ENCODE measurements around the gene VAV1.

GRCh38 chr19:6817179-6817578 is 44.7 kb downstream of the VAV1 start:
- TF ChIP-seq, protein P1, sequence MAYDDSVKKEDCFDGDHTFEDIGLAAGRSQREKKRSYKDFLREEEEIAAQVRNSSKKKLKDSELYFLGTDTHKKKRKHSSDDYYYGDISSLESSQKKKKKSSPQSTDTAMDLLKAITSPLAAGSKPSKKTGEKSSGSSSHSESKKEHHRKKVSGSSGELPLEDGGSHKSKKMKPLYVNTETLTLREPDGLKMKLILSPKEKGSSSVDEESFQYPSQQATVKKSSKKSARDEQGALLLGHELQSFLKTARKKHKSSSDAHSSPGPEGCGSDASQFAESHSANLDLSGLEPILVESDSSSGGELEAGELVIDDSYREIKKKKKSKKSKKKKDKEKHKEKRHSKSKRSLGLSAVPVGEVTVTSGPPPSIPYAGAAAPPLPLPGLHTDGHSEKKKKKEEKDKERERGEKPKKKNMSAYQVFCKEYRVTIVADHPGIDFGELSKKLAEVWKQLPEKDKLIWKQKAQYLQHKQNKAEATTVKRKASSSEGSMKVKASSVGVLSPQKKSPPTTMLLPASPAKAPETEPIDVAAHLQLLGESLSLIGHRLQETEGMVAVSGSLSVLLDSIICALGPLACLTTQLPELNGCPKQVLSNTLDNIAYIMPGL (CRISPR knock-in tag; IDR thresholded peaks at IDR 0.05): no peak
- TF ChIP-seq, protein P2, sequence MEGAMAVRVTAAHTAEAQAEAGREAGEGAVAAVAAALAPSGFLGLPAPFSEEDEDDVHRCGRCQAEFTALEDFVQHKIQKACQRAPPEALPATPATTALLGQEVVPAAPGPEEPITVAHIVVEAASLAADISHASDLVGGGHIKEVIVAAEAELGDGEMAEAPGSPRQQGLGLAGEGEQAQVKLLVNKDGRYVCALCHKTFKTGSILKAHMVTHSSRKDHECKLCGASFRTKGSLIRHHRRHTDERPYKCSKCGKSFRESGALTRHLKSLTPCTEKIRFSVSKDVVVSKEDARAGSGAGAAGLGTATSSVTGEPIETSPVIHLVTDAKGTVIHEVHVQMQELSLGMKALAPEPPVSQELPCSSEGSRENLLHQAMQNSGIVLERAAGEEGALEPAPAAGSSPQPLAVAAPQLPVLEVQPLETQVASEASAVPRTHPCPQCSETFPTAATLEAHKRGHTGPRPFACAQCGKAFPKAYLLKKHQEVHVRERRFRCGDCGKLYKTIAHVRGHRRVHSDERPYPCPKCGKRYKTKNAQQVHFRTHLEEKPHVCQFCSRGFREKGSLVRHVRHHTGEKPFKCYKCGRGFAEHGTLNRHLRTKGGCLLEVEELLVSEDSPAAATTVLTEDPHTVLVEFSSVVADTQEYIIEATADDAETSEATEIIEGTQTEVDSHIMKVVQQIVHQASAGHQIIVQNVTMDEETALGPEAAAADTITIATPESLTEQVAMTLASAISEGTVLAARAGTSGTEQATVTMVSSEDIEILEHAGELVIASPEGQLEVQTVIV (CRISPR knock-in tag; IDR thresholded peaks at IDR 0.05; ENCODE audit: borderline replicate concordance): no peak
- TF ChIP-seq, protein P3, sequence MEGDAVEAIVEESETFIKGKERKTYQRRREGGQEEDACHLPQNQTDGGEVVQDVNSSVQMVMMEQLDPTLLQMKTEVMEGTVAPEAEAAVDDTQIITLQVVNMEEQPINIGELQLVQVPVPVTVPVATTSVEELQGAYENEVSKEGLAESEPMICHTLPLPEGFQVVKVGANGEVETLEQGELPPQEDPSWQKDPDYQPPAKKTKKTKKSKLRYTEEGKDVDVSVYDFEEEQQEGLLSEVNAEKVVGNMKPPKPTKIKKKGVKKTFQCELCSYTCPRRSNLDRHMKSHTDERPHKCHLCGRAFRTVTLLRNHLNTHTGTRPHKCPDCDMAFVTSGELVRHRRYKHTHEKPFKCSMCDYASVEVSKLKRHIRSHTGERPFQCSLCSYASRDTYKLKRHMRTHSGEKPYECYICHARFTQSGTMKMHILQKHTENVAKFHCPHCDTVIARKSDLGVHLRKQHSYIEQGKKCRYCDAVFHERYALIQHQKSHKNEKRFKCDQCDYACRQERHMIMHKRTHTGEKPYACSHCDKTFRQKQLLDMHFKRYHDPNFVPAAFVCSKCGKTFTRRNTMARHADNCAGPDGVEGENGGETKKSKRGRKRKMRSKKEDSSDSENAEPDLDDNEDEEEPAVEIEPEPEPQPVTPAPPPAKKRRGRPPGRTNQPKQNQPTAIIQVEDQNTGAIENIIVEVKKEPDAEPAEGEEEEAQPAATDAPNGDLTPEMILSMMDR (IDR thresholded peaks at IDR 0.05 in 2 of 3, conservative IDR thresholded peaks at IDR 0.05 in 1 of 3; ENCODE audit: insufficient read depth in 2 of 3, low read depth in 1 of 3, low read length in 3 of 3): no peak
- TF ChIP-seq HDAC6 (IDR thresholded peaks at IDR 0.05; ENCODE audit: low read depth, low read length) (no peak), TEAD4 (IDR thresholded peaks at IDR 0.05; ENCODE audit: low read length) (no peak), TEAD4 (CRISPR knock-in tag; IDR thresholded peaks at IDR 0.05; ENCODE audit: borderline replicate concordance) (no peak), SMARCE1 (IDR thresholded peaks at IDR 0.05) (no peak)

Measured in K562 (cell line).